ENCODE measurements around the gene PNMA1. TPM values are rescaled to one million over a fixed set of nuclear protein-coding genes. Genes with fewer than 3 reads are reported as not detected.

PNMA1 gene, protein sequence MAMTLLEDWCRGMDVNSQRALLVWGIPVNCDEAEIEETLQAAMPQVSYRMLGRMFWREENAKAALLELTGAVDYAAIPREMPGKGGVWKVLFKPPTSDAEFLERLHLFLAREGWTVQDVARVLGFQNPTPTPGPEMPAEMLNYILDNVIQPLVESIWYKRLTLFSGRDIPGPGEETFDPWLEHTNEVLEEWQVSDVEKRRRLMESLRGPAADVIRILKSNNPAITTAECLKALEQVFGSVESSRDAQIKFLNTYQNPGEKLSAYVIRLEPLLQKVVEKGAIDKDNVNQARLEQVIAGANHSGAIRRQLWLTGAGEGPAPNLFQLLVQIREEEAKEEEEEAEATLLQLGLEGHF
- total RNA-seq, result 13.5 and 15.9 TPM in 2 replicates

DNA sequence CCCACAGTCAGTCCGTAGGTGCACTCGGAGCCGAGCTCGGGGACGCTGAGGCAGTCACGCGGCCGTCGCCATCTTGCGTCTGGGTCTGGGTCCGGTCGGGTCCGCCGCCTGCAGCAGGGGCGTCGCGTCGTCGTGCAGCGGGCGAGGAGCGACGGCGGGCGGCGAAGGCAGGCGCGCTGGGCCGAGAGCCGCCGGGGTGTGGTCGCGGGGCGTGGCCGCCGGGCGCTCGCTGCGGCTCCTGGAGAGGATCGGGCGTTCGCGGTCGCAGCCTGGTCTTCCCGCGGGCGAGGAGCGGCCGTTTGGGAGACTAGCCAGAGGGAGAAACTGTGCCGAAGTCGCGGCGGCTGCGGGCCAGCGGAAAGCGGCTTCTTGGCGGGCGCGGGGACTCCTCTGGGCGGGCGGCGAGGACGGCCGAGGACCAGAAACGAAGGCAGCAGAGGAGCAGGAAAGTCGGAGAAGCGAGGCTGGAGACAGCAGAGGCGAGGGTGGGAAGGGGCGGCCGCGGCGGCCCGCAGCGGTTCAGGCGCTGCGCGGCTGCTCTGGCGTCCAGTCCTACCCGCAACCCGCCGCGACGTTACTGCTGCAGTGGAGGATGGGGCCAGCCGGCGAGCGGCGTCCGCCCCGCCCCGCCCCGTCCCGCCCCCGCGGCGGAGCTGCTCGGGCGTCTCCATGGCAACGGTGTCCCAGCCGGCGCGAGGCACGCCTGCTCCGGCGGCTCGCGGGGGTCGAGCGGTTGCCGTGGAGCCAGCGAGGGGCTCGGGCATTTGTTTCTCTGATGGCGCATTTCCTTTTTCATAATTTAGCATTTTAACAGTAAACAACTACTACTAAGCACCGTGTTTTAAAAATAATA, at the start of gene PNMA1:
Gene PNMA1, minus strand, starts transcription at position 582 of the 853 bp plus-strand sequence. CDS start 745 bp downstream, outside the sequence.
- DNase-seq (ENCODE audit: low read depth in 2 of 2), result peak; percentile 54 to 87

DNA sequence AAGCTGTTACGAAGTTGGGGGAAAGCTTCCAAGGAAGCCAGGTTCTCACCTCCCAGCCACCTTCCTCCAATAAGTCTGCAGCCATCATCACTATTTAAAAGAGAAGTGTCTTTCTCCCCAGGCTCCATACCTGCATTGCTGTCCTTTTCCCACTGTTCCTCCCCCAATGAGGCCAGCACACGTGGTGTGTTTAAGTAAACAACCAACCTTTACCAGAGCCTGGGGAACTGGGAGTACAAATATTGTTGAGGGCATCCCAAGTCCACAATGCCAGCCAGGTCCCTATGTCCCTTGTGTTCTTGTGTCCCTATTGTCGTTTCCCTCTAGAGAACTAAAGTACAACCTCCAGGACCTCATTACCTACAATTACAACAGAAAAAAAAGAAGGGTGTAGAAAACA, 49.2 kb upstream of the PNMA1 start:
- no peak for DNase-seq (ENCODE audit: low read depth in 2 of 2)

DNA sequence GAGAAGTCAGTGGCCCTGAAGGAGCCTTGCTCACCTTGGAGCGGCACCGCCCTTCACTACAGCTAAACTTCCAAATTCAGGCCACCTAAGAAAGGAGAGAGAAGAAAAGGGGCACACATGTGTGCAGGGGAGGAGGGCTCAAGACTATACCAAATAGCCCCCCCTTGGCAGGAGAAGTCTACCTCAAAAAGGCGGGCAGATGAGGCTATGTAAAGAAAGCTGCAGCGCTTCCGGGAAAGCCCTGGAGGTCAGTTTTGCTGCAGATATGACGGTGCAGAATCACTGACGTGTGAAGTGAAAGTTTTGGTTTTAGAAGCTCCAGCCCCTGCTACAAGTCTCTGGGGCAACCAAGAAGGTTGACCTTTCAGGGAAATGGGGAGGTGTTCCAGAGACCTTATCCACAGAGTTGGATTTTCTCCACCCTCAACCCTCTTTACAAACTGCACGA, 48.2 kb upstream of the PNMA1 start:
- no peak for DNase-seq (ENCODE audit: low read depth in 2 of 2)

DNA sequence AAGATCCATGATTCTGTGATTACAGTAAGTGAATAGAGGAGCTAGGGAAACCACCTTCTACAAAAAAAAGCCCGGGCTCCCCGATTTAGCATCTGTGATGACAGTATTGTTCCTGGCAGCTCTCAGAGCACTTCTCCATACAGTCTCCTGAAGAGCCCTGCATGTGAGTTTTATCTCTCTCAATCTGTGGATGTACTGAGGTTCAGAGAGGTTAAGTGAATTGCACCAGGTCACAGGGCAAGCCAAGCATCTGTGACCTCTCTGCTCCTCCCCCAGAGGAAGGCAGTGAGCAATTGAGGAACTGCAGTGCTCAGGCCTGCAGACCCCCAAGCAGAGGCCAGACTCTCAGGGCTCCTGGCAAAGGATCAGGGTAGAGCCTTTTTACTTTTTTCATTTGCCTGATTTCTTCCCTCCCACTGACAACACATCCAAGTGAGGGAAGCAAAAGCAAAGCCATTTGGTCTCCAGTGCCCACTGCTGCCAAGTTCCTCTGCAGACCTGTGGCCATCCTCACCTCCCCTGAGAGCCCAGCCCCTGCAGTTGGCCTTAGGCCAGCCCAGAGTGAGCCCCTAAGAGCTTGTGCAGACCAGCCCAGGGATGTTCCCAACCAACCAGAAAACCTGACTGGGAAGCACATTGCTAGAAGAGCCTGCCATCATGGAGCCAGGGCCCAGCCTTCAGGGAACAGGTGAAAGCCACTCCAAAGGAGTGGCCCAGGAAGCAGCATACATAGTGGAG, 47.6 kb upstream of the PNMA1 start:
- no peak for DNase-seq (ENCODE audit: low read depth in 2 of 2)

DNA sequence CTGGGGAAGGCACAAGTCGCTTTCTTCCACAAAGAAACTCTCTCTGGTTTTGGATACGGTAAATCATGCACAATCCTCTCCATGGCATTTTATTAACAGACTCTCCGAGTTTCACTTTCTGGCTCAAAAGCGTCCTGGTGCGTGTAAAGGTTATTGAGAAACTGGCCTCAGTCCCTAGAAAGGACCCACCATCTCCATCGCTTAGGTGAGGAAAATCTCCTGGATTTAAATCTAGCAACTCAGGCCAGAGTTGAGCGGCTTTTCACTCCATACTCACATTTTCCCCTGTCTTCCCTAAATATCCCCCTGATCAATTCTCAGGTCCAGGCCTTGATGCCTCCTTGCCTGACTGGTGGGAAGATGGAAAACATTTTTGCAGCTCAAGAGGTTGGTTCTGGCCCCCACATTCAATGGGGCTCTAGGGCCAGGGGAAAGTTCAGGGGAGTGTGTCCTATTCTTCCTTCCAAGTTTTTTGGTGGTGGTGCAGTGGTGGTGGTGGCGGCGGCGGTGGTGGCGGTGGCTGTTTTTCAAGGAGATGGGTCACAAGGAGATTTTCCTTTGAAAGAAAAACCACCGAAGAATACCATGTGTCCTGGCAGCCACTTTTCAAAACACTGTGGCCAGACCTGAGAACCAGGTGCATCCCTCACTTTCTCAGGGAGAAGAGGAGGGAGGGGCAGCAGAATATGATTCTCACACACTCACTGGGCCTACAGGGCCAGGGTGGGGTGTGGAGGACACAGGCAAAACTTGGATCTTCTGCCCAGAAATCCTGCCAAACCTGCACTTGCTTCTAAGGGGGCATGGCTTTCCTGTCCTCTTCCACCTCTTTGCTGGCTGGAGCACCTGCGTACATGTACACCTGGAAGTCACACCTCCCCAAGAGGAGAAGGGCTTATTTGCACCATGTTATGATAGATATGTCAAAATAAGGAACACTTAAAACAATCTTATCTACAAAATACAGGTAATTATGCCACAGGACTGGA, 46.7 kb upstream of the PNMA1 start:
- no peak for DNase-seq (ENCODE audit: low read depth in 2 of 2)

DNA sequence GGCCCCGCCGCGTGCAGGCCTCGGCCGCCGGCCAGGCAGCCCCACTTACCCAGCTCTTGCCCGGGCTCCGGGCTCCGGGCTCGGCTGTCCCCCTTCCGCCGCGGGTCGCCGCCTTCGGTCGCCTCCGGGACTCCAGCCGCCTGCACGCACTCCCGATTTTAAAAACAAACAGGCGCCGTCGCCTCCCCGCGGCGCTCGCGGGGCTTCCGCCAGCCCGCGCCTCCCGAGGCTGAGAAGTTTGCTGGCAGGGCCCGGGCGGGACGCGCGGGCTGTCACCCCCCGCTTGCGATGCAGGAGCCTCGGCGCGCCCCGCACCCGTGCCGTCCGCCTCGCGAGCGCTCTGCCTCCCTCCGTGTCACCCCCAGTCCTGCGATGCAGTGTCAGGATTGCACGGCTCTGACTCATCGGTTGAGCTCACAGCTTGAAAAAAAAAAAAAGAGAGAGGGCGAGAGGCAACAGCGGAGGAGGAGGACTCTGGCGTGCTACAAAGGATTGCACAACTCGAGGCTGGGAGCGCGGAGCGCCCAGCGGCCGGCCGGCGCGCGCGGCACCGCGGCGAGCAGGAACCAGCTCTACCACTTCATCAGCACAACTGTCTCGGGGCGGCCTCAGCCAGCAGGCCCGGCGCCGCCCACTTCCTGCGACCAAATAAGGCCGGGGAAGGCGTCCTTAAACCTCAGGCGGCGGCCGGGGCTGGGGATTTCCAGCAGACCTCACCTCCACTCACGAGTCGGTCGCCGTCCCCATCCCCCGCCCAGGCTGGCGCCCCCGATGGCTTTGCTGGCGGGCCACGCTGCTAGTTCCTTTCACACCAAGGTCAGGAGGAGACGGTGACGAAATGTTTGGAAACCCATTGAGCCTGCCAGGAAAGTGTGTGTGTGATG, 45.8 kb upstream of the PNMA1 start:
- DNase-seq (ENCODE audit: low read depth in 2 of 2), result peak; percentile 94 to 98

DNA sequence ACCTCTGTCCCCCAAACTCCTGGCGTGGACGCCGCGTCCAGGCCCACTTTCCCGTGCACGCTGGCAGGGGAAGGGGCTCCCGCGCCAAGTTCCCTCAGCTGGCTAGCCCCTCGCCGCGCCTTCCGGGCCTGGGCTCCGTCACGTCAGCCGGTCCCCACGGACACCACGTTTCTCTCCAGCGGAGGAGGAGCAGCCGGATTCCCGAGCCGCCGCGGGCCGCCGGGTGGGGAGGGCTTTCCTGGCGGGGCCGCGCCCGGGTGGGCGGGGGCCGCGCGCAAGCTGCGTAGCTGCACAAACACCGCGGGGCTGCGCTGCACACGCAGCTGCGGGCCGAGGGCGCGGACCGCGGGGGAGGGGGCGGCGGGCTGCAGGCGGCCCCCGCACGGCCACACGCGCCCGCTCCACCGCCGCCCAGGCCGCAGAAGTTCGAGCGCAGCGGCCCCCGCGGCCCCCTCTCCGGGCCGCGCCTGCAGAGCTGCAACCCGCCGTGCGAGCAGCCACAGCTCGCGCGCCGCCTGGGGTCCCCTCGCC, 45.1 kb upstream of the PNMA1 start:
- peak in 1 of 2 donors; percentile 64 for DNase-seq (ENCODE audit: low read depth in 2 of 2)

DNA sequence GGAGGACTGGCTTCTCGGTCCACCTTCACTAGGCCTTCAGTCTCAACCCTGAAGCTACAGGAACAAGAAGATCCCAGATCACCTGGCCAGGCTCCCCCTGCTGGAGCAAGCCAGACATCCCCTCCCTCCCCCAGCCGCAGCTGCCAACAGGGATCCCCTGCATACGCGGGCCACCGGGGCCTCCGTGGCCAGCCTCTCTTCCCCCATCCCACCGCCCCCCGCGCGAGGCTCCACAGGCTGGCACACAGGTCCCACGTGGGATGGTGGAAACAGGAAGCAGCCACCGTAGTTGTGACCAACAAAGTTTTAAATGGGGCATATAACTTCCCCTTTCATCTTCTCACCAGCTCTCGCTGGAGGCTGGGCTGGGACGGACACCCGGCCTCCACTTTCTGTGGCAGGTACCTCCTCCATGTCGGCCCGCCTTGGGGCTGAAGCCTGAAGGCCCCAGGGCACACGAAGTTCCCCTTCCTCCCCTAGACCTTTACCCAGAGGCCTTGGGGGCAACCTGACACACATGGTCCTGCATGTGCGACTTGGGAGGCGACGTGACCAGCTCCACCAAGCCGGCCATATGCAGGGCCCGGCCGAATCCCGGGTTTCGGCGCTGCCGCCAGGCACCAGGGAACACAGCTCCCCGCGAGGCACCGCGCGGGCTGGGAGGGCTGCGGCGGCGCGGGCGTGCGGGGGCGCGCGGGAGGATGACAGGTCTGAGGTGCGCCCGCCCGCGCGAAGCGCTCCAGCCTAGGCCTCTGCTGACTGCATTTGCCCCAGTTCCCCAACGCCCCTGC, 44.4 kb upstream of the PNMA1 start:
- DNase-seq (ENCODE audit: low read depth in 2 of 2), result peak in 1 of 2 donors; percentile 80

DNA sequence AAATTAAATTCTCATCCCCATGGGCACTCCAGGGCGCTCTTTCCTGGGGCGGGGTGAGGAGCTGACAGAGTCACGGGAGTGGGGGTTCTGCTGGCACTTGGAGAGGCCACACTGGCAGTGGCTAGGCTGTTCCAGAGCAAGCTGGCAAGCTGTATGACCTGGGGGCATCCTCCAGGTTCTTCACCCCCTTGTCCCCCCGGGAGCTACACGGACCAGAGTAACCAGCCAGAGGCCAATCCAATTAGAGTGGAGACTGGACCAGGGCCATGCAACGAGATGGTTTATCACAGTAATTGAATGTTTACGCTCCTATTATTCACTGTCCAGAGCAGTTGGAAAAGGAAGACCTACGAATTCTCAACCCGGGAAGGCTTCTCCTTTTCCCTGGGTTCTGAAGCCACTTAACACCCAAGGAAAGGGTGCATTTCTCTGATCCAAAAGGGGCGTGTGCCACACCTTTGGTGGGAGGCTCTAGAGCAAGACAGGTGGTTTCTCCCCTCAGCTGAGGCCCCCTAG, 43.8 kb upstream of the PNMA1 start:
- DNase-seq (ENCODE audit: low read depth in 2 of 2), result no peak

DNA sequence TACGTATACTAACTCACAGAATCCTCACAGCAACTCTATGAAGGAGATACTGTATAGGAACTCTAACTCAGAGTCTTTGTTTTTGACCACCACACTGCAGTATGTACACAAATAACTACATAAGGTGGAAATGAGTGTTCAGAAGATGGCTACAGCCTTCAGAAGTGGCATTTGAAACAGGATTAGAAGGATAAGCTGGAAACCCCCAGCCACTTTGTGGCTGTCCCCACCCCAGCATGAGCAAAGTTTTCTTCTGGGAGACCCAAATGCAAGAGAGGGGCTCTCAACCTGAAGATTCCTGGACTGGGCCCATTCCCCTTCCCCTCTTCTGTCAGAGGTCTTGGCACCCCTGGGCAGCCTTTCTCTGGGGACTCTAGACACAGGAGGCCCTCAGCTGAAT, 43.2 kb upstream of the PNMA1 start:
- no peak for DNase-seq (ENCODE audit: low read depth in 2 of 2)

DNA sequence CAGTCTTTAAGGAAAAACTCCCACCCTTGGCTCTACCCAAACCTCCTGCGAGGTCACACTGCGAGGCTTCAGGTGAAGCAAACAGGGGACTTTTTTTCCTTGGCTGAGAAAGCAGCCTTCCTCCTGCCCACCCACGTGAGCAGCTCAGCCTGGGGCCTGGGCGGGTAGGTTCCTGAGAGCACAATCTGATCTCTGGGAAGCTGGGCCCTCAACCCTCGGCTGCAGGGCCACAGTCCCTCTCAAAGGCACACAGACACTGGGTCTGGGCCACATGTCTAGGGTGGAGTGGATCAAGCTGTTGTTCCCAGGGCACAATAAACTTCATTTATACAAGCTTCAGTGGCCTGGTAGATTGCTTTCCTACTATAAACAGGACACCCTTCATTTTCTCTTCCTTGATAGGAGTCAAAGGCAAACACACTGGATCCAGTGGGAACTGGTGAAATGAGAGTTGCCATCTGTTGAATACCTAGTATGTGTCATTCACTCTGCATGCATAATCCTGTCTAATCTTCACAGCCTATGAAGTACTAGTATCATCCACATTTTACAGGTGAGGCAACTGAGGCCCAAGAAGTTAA, 41.3 kb upstream of the PNMA1 start:
- peak in 1 of 2 donors; percentile 31 for DNase-seq (ENCODE audit: low read depth in 2 of 2)

DNA sequence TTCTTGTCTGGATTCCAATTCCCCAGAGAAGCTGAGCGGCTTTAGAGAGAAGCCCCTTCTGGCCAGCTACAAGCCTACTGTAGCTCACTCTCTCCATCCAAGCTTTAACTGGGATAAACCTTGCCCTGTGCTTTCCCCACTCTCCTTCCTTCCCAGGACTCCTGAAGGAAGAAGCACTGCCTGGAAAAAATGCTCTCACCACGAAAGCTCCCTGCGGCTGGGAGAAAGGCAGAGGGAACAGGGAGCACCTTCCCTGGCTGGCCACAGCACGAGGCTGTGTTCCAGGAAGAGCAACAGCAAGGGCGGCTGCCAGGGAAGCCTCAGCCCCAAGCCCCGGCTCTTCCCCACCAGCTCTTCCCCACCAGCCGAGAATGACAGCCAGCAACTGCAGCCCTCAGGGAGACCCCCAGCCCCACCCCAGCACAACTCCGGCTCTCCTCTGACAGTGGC, 40.8 kb upstream of the PNMA1 start:
- DNase-seq (ENCODE audit: low read depth in 2 of 2), result peak in 1 of 2 donors; percentile 61

DNA sequence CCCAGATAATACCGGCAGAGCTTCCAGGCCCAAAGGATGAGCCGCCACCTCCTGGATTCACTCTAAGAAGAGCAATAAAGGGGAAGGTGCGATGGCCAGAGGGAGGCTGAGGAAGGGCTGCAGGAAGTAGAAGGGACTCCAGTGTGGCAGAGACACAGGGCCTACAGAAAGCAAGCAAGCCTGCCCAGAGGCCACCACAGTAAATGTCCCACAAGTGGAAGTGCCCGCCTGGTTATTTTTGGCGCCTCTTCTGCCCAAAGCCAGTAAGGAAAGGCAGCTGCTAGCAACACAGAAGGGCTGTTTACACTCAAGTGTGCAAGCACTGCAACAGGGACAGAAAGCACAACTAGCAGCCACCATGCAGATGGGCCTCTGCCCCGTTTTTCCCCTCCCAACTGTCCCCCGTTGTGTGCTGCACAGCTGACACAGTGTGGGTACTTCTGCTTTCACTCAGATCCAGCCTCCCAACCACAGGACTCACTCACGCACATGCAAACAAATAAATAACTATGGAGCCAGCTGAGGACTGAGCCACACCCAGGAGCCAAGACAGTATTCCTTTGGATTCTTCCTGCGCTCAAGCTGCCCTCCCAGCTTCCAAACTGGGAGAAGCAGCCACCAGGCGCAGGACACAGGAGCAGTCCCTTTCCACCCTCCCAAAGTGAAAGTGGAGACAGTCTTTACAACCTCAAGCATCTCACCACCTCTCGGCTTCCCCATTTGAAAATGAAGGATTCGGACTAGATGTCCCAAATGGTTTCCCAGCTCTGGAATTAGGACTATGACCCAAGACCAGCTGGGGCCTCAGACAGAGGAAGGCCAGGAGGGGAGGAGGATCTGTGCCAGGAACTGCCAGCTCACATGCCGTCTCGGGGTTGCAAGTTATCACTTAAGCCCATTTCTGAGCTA, 40.0 kb upstream of the PNMA1 start:
- DNase-seq (ENCODE audit: low read depth in 2 of 2), result peak in 1 of 2 donors; percentile 47

DNA sequence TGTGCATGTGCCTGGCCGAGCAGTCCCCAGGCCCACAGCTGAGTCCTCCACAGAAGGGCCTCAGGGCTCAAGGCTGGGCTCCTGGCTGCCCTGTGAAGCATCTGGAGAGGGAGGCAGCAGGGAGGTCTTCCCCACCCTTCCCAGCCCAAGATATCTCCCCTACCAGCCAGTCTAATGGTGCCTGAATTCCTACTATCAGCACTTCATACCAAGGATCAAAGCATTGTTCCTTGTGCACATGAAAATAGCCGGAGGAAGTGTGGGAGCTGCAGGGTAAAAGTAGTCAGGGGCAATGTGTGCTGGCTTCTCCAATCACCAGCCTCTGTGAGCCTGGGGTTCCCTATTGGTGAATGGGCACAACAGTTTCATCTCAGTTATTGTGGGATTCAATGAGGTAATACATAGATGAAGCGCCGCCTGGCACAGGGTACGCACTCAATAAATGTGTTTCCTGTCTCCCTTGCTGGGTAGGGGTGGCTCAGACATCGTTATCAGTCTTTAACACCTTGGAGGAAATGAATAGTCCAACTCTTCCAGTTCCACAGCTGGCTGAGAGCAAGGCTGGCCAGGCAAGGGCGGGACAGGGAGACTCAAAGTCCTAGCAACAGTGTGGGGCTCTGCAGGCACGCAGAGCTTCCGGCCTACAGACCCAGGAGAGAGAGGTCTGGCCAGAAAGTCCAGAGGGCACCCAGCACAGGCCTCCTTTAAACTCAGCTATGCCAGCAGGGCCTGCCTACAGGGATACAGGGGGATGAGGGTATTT, 39.1 kb upstream of the PNMA1 start:
- DNase-seq (ENCODE audit: low read depth in 2 of 2), result peak; percentile 90 to 99

DNA sequence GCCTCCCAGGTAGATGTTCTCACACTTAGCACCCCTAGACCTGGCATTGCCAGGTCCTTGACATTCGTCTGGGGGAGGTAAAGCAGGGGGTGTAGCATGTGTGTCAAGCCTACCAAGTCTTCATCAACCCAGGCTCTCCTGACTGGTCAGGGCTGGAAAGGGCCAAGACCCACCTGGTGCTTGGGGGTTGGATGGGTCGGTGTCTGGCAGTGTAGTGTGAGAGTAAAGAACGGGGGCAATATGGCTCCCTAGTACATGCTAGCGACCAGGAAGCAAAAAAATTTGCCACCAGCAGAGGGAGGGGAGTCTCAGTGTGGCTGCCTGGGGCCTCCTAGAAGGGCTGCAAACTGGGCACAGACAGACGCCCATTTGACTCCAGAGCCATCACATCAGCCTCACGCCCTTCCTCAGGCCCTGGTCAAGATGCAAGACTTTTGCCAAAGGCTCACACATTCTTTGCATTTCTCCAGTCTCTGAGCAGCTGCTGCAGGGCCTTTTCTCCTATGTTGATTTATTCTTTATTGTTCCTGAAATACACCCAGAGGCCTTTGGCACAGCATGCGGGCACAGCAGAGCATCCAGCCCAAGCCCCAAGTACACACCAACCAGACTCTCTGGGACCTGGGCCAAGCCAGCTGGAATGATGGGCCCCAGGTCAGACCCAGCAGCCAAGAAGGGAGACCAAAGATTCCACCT, 38.3 kb upstream of the PNMA1 start:
- DNase-seq (ENCODE audit: low read depth in 2 of 2), result peak in 1 of 2 donors; percentile 60

Data from dermis microvascular lymphatic vessel endothelial cell (primary cell).